Prostate gland (tissue), 2 donors: Measurements from ENCODE around the gene RAP1GAP. TPM values are rescaled to one million over a fixed set of nuclear protein-coding genes. Genes with fewer than 3 reads are reported as not detected.

ENCODE experiments used
- DNase-seq: peaks from one replicate; pipeline ENCODE4 v3.0.0-alpha.2; 2019; ENCODE audit warnings: low spot score
- H3K27ac ChIP-seq, 2 donors: fragments of 200-600 bp; sonication (generic); 2 replicates each; pipeline ENCODE4 v1.5.1; 2017 to 2019
- H3K27me3 ChIP-seq: fragments of 200-600 bp; sonication (generic); replicated peaks from 2 replicates; pipeline ENCODE4 v1.5.1; 2019; ENCODE audit not compliant: insufficient read depth
- H3K36me3 ChIP-seq, 2 donors: fragments of 200-600 bp; sonication (generic); 1 replicate in 1 of 2; 2 replicates in 1 of 2; pipeline versions ENCODE4 v1.5.1 to v1.8.1; 2017 to 2019
- H3K4me1 ChIP-seq: fragments of 200-600 bp; sonication (generic); replicated peaks from 2 replicates; pipeline ENCODE4 v1.5.1; 2019
- H3K4me3 ChIP-seq, 2 donors: fragments of 200-600 bp; sonication (generic); 2 replicates each; pipeline ENCODE4 v1.5.1; 2017 to 2019
- H3K9me3 ChIP-seq: fragments of 200-600 bp; sonication (generic); 2 replicates; pipeline ENCODE4 v1.5.1; 2017
- CTCF ChIP-seq, 4 experiments: fragments of 200-600 bp in 2 of 4; fragments of 450-650 bp in 2 of 4; sonication (generic) in 2 of 4; IDR thresholded peaks; 1 replicate in 3 of 4; 2 replicates in 1 of 4; pipeline ENCODE4 v1.5.1; 2016 to 2019; ENCODE audit warnings: antibody characterized with exemption in 4 of 4, mild to moderate bottlenecking in 2 of 4, moderate library complexity in 2 of 4
- POLR2A ChIP-seq: fragments of 450-650 bp; IDR thresholded peaks from one replicate; pipeline ENCODE4 v1.6.1; 2016; ENCODE audit warnings: antibody characterized with exemption, mild to moderate bottlenecking
- POLR2AphosphoS5 ChIP-seq: sonication (generic); formaldehyde crosslinking; IDR thresholded peaks from one replicate; pipeline ENCODE4 v1.6.1; 2017; ENCODE audit warnings: antibody characterized with exemption
- WGBS: methylation state at CpG from one replicate; pipeline ENCODE4 v1.1.5; 2018; 5-methylcytosine and 5-hydroxymethylcytosine counted together
- intact Hi-C: fragments of 100-400 bp; cut with DNase I; formaldehyde crosslinking; loops from one replicate; pipeline ENCODE4 v1.14.2; 2022
- total RNA-seq, 2 donors: library from RNA; depleted of rRNA; stranded (reverse); fragments of >200 nt; gene quantifications; one replicate each; pipeline ENCODE4 v1.1.0, GENCODE V29; 2016

Gene RAP1GAP
- total RNA-seq, 2 donors from 2014 or later, result 22.9 to 36.1 TPM

GRCh38 chr1:21552715-21553114 is 116.4 kb downstream of the RAP1GAP start:
- no peak overlapping the region for H3K27ac ChIP-seq
- WGBS, result 46% methylated on average over 1 of the region's 1 CpG
- TF ChIP-seq POLR2AphosphoS5, result no peak
- no peak for TF ChIP-seq CTCF (IDR thresholded peaks at IDR 0.05)
- TF ChIP-seq POLR2A, result no peak

GRCh38 chr1:21550866-21551475 is 118.2 kb downstream of the RAP1GAP start:
- no peaks in the 10 kb centered on the region for H3K9me3 ChIP-seq
- no peaks in the 10 kb centered on the region for H3K4me1 ChIP-seq
- intact Hi-C loops, result no loop called here
- H3K27ac ChIP-seq, result no peak overlapping the region
- no peak for DNase-seq
- H3K36me3 ChIP-seq, result no peaks in the 10 kb centered on the region
- no peak overlapping the region for H3K4me3 ChIP-seq
- 72% methylated on average over 12 of the region's 12 CpGs for WGBS
- no peak for TF ChIP-seq POLR2AphosphoS5
- TF ChIP-seq CTCF (IDR thresholded peaks at IDR 0.05), result no peak
- TF ChIP-seq POLR2A, result no peak
- no peaks in the 10 kb centered on the region for H3K27me3 ChIP-seq

More at GRCh38 chr1:21552715-21553114, 116.4 kb downstream of the RAP1GAP start:
- Histone ChIP-seq H3K9me3 (no peaks in the 10 kb centered on the region), H3K36me3 (no peaks in the 10 kb centered on the region), H3K4me3 (no peak overlapping the region), H3K27me3 (no peaks in the 10 kb centered on the region), H3K4me1 (no peaks in the 10 kb centered on the region)
- DNase-seq, result no peak
- intact Hi-C loops, result no loop called here

- no peak overlapping the region for H3K4me3 ChIP-seq
- no peak overlapping the region for H3K27ac ChIP-seq
- DNase-seq, result no peak
- TF ChIP-seq POLR2AphosphoS5 (no peak), POLR2A (no peak), CTCF (IDR thresholded peaks at IDR 0.05) (no peak)
- 66% methylated on average over 5 of the region's 5 CpGs for WGBS
- intact Hi-C loops, result no loop called here
- H3K27me3 ChIP-seq, result no peaks in the 10 kb centered on the region
- H3K4me1 ChIP-seq, result no peaks in the 10 kb centered on the region
- no peaks in the 10 kb centered on the region for H3K9me3 ChIP-seq
- no peaks in the 10 kb centered on the region for H3K36me3 ChIP-seq
Observed at GRCh38 chr1:21550097-21550496, 119.1 kb downstream of the RAP1GAP start.

GRCh38 chr1:21547876-21548275 is 121.3 kb downstream of the RAP1GAP start:
- no peak overlapping the region for H3K4me3 ChIP-seq
- no peaks in the 10 kb centered on the region for H3K27me3 ChIP-seq
- no peaks in the 10 kb centered on the region for H3K4me1 ChIP-seq
- TF ChIP-seq POLR2A (no peak), CTCF (IDR thresholded peaks at IDR 0.05) (no peak), POLR2AphosphoS5 (no peak)
- 82% methylated on average over 11 of the region's 11 CpGs for whole genome bisulfite sequencing
- H3K36me3 ChIP-seq, result no peaks in the 10 kb centered on the region
- intact Hi-C loops, result no loop called here
- no peaks in the 10 kb centered on the region for H3K9me3 ChIP-seq
- no peak overlapping the region for H3K27ac ChIP-seq
- DNase-seq, result no peak

Other genes with a start within 250 kb of the RAP1GAP start
- gene NBPF3, start 229.2 kb downstream of the RAP1GAP start, total RNA-seq, result 10 to 100 TPM; 13.9 to 19.7 TPM
- gene ALPL, start 159.9 kb downstream of the RAP1GAP start, total RNA-seq, result 10 to 100 TPM in 1 of 2 donors, 1 to 10 TPM in 1; 6.3 to 15.6 TPM
- 10 to 100 TPM; 36.2 to 47.5 TPM for gene USP48, start 113.8 kb upstream of the RAP1GAP start, total RNA-seq
- 1 to 10 TPM in 1 of 2 donors, under 1 TPM in 1; 0.32 to 1.6 TPM for gene LDLRAD2, start 142.9 kb upstream of the RAP1GAP start, total RNA-seq